NAMALWA (cell line): ENCODE measurements around the gene S100A7.

Source experiments
- DNase-seq: peaks from one replicate; pipeline ENCODE4 v3.0.0-alpha.2; 2015; ENCODE audit warnings: low spot score

The S100A7 gene

GRCh38 chr1:153460551-153460950, at the start of gene S100A7:
S100A7 (minus strand) TSS chr1:153460651; CDS start chr1:153459013, 1,638 bp downstream.
- no peak for DNase-seq

GRCh38 chr1:153509729-153510354, 49.4 kb upstream of the S100A7 start:
- DNase-seq: peak; percentile 82

- no peak for DNase-seq
Measured at GRCh38 chr1:153509036-153509435, 48.6 kb upstream of the S100A7 start.

- DNase-seq: no peak
Measured at GRCh38 chr1:153507926-153508583, 47.6 kb upstream of the S100A7 start.

- DNase-seq: no peak
Measured at GRCh38 chr1:153506831-153507413, 46.5 kb upstream of the S100A7 start.

- DNase-seq: no peak
Measured at GRCh38 chr1:153506386-153506785, 45.9 kb upstream of the S100A7 start.

- no peak for DNase-seq
Measured at GRCh38 chr1:153505576-153505975, 45.1 kb upstream of the S100A7 start.

GRCh38 chr1:153503766-153504165, 43.3 kb upstream of the S100A7 start:
- no peak for DNase-seq

- DNase-seq: no peak
Measured at GRCh38 chr1:153498746-153499145, 38.3 kb upstream of the S100A7 start.

GRCh38 chr1:153495536-153495935, 35.1 kb upstream of the S100A7 start:
- no peak for DNase-seq

GRCh38 chr1:153494976-153495535, 34.6 kb upstream of the S100A7 start:
- peak; percentile 92 for DNase-seq

- DNase-seq: peak; percentile 46
Measured at GRCh38 chr1:153493343-153493960, 33.0 kb upstream of the S100A7 start.

GRCh38 chr1:153490272-153491051, 30.0 kb upstream of the S100A7 start:
- no peak for DNase-seq

- DNase-seq: no peak
Measured at GRCh38 chr1:153488731-153489130, 28.3 kb upstream of the S100A7 start.

GRCh38 chr1:153487707-153488106, 27.3 kb upstream of the S100A7 start:
- DNase-seq: no peak

- DNase-seq: no peak
Measured at GRCh38 chr1:153485863-153486262, 25.4 kb upstream of the S100A7 start.

GRCh38 chr1:153483776-153484175, 23.3 kb upstream of the S100A7 start:
- peak; percentile 19 for DNase-seq

- no peak for DNase-seq
Measured at GRCh38 chr1:153481124-153481523, 20.7 kb upstream of the S100A7 start.

- DNase-seq: no peak
Measured at GRCh38 chr1:153478692-153479618, 18.5 kb upstream of the S100A7 start.

GRCh38 chr1:153478047-153478691, 17.7 kb upstream of the S100A7 start:
- no peak for DNase-seq
